NCI-H1092 treated with DMSO at 0.1 percent for 48 hours (cell line): ENCODE measurements around the gene NEK4.

Experiments used
- DNase-seq: peaks from one replicate; lab custom pipeline; 2025; lab: John Stamatoyannopoulos, UW

NEK4 gene

GRCh38 chr3:52663098-52663497 is 107.6 kb downstream of the NEK4 start:
- DNase-seq: no peak

GRCh38 chr3:52660046-52660445 is 110.7 kb downstream of the NEK4 start:
- DNase-seq: no peak
